ENCODE data around the gene GABBR2.
"Not testable (repeated sequence)": the region's sequence is repeated elsewhere in the genome, so short reads cannot be mapped to it uniquely, and the experiment has no call there.

GABBR2 gene

DNA sequence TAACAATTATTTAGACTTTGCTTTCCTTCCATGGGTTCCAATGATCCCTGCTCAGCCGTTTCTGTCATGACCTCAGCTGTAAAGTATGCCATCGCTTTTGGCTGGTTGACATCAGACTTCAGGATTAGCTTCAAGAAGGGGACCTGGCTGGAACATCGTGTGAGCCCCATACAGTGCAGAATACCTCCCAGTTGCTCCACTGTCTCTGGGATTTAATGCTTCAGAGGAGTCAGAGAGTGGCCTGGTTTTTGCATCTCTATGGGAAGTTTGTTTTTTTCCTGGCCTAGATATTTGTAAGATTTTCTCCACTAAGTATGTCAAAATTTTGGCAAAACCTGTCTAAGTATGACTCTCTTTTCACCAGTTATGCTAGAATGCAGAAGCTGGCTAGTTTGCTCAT, 216.9 kb downstream of the GABBR2 start:
- DNase-seq: no peak

DNA sequence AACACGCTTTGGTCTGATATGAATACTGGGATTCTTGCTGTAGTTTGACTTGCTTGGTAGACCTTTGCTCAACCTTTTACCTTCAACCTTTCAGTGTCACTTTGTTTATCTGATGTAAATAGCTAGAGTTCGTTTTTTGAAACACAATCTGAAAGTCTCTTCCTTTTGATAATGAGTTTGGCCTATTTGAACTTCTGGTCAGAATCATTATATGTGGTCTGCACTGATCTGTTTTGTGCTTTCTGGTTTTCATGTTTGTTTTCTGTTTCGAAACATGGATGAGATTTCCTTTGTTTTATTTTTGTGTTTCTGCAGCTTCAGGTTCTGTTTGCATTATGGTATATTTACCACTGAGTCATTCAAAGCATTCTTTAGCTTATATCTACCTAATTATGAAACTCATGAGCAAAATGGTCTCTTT, 217.5 kb downstream of the GABBR2 start:
- no peak for DNase-seq

DNA sequence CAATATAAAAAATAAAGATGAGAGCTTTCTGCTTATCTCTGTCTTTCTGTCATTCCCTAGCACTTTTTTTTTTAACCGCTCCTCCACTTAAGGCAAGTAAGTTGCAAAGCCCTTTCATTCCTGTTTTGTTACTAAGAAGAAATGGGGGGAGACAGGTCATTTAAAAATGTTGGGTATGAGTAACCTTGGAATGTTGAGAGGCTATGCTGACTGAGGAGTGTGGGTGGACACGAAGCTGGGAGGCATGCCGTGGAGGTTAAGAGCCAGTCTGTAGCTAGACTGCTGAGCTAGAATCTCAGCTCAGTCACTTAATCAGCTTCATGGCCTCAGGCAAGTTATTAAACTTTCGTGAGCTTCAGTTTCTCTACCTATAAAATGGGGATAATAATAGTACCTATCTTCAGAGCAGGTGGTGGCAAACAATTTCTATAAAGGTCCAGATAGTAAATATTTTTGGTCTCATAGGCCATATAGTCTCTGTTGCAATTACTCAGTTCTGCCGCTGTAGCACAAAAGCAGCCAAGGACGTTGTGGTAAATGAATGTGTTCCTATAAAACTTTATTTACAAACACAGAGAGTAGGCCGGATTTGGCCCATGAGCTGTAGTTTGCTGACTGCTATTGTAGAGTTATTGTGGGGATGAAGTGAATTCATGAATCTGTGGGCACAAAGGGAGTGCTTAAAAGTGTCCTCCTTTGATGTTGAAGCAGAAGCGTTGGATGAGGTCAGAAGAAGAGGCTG, 220.0 kb downstream of the GABBR2 start:
- DNase-seq: no peak

DNA sequence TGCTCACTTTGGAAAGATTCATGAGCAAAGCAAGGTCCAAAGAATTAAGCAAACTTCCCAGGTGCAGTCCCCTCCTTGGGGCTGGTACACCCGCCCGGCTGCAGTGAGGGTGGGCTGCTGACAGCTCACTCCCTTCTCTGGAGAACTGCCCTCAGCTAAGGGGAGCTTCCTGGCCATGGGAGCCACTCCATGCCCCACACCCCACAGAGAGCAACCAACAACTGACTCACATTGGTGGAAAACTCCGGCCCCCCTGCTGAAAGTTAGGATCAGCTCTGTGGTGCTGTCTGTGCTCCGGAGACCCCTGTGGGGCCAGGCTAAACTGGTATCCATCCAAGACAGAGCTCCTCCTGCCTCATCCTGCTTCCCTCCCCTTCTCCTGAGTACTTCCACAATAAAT, 223.0 kb downstream of the GABBR2 start:
- no peak for DNase-seq

DNA sequence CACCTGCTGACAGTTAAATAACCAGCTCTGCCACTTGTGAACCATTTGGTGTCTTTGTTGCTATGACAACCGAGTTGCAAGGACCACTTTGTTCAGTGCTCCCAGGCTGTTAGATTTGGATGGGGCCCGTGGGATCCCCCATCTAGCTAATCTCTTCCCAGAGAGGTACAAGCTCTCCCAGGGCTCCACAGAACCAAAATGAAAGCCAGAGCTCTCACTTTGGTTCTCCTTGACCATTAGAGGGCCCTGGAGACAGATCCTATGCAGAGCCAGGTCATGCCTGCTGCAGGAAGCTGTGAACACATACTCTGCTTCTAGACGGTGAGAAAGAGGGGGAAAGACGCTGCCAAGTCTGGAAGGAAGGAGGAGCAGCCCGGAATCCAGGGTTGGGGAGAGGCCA, 224.6 kb downstream of the GABBR2 start:
- DNase-seq: no peak

DNA sequence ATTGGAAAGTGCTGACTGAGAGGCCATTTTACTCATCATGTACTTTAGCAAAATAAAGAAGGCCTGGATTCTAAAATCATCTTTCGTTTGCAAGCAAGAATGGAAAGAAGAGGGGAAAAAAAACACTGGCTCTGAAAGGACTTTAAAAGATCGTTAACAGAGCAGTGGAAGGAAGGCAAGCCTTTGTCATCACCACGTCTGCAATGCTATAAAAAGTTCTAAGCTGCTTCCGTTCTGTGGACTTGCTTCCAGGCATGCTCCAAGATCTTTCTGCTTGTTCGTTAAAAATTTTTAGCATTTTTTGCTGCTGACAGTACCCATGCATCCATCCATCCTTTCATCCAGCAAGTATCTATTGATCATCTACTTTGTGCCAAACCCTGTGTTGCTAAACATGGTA, 226.5 kb downstream of the GABBR2 start:
- DNase-seq: peak in 4 of 58 donors; percentile 8 to 57 (median 10)

DNA sequence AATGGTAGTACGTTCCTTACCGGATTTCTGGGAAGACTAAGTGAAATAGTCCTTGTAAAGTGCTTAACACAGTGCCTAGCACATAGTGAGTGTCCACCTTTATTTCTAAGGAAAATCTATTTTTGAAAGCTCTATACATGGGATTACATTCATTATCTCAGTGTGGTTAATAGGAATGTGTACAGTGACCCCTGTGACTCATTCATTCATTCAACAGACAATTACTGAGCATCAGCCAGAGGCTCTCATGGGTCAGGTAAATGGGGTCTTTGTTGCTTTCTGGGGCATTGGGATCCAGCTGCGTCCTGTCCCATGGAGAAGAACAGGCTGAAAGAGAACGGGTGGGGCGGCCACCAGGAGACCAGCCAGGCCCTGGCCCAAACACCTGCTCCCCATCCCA, 227.1 kb downstream of the GABBR2 start:
- no peak for DNase-seq

DNA sequence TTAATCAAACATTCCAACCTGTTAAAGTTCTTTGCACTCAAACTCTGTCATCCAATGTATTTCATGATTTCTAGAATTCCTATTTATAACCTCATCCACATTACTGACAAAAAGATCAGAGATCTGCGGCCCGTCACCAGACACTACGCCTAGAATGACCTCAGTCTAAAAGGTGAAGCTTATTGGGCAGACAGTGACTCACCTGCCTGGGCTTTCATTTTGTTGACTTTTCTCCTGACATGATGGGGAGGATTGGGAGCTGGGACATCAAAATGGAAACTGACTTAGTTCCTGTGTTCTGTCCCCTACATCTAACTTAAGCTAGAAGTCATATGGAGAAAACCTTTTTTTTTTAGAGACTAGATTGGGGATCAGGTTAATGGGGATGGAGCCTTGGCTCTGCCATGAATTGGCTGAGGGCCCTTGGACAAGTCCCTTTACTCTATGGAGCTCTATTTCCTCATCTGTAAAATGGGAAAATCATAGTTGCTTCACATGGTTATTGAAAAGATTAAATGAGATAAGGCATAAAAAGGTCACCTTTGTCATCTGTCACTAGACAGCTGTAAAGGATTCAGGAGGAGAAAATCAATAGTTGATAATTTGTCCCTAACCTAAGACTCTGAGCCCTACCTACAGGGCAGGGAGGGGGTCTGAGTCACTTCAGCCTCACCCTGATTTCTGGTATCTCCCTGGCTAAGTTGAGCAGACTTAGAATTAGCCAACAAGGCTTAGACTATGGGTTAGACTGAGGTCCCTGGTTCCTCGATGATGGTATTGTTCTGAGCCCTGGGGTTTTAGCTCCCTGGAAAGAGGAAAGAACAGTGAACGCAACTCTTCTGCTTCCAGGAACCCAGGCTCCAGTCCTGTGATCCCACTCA, 228.5 kb downstream of the GABBR2 start:
- no peak for DNase-seq

DNA sequence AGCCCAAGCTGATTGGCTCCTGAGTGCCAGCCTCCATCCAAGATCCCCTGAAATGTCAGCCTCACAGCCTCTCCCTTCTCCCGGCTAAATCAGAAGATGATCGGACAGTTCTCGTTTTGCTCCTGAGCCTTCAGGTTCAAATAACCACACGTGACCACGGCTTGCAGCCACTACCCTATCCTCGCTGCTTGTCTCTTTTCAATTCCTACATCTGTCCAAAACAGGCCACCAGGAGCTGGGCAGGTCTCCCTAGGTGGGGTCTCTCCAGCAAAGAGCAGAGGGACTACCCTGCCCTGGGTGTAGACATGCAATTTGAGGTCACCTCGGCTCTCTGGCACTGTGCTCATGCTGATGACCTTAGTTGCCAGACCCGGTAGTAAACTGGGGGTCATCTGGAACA, 229.3 kb downstream of the GABBR2 start:
- no peak for DNase-seq

DNA sequence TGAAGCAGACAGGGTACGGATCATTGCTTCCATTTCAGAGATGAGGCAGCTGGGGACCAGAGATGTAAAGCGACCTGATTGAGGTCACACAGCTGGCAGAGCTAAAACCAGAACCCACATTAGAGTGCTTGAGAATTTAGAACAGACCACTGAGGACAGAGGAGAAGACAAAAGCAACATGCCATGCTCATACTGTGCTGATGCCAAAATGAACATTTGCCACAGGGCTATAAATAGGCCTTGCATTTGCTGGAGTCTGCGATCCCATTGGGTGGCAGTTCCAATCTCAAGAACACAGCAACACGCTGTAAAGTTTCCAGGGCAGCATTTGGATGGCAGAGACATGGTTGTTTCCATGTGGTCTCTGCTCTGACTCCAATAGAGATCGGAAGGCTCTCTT, 230.9 kb downstream of the GABBR2 start:
- DNase-seq: peak in 34 of 58 donors; percentile 3 to 80 (median 29)

DNA sequence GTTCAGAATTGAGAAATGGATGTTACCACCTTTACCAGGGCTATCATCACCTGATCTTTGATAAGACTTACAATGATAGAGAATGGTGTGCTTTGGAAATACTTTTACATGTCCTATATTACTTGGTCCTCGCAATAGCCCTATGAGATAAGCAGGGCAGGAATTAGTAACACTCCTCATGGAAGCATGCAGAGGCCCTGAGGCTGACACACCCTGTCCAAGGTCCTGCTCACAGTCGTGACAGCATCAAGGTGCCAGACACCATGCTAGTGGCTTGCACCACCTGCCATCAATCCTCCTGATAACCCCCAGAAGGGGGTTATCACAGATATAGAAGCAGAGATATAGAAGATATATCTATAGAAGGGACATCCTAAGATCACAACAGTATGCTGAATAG, 236.5 kb downstream of the GABBR2 start:
- no peak for DNase-seq

DNA sequence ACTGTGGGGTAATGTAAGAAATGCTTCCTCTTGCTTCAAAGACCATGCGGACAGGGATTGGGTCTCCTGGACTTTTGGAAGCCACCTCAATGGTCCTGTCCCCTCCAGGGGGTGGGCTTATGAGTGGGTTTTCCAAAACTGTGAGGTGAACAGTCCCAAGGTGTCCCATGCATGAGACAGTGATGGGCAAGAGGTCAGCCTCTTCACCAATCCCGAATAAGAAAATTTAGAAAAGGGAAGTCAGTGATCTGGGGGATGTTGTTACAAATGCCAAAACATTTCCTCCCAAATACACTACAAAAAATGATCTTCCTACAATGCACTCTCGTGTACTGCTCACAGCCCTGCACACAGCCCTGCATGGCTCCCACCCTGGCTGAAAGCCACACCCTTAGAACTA, 237.6 kb downstream of the GABBR2 start:
- DNase-seq: no peak

DNA sequence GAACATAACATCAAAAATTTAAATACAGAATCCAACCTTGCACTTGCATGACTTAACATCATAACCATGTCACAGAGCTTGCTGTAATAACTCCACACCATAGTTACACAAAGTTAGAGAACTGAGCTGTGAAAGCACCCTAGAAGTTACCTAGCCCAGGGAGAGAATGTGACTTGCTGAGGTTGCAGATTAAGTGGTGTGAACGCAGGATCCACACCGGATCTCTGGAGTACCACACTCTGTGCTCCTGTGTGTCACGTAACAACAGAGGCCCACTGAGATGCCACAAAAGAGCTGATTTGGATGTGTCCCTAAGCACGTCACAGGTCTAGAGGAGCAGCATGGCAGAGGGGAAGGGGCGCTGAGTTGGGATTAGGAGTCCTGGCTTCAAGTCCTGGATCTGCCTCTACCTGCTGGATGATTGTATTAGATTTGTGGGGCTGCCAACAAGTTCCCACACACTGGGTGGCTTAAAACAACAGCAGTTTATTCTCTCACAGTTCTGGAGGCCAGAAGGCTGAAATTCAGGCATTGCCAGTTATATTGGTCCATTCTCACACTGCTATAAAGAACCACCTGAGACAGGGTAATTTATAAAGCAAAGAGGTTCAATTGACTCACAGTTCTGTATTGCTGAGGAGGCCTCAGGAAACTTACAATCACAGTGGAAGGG, 240.0 kb downstream of the GABBR2 start:
- no peak for DNase-seq

DNA sequence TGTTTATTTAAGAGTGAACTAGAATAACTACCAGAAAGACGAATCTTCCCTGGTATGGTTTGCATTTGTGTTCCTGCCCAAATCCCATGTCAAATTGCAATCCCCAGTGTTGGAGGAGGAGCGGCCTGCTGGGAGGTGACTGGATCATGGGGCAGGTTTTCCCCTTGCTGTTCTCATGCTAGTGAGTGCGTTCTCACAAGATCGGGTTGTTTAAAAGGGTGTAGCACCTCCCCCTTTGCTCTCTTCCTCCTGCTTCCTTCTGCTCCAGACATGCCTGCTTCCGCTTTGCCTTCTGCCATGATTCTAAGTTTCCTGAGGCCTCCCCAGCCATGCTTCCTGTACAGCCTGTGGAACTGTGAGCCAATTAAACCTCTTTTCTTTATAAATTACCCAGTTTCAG, 242.9 kb downstream of the GABBR2 start:
- no peak for DNase-seq

DNA sequence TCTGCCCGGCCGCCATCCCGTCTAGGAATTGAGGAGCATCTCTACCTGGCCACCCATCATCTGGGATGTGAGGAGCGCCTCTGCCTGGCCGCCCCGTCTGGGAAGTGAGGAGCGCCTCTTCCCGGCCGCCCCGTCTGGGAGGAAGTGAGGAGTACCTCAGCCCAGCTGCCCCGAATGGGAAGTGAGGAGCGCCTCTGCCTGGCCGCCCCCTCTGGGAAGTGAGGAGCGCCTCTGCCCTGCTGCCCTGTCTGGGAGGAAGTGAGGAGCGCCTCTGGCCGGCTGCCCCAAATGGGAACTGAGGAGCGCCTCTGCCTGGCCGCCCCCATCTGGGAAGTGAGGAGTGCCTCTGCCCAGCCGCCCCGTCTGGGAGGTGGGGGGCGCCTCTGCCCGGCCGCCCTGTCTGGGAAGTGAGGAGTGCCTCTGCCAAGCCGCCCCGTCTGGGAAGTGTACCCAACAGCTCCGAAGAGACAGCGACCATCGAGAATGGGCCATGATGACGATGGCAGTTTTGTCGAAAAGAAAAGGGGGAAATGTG, 244.5 kb downstream of the GABBR2 start:
- DNase-seq: not testable (repeated sequence)

DNA sequence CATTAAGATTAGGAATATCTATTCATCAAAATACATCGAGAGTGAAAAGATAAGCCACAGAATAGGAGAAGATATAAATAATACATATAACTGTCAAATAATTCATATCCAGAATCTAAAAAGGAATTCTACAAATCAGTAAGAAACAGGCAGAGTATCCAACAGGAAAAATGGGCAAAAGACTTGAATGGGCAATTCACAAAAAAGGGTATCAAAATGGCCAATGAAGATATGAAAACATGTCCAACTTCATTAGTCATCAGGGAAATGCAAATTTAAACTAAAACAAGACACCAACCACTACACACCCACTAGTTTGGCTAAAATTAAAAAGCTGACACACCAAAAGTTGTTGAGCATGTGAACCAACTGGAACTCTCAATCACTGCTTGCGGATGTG, 246.4 kb downstream of the GABBR2 start:
- DNase-seq: no peak

DNA sequence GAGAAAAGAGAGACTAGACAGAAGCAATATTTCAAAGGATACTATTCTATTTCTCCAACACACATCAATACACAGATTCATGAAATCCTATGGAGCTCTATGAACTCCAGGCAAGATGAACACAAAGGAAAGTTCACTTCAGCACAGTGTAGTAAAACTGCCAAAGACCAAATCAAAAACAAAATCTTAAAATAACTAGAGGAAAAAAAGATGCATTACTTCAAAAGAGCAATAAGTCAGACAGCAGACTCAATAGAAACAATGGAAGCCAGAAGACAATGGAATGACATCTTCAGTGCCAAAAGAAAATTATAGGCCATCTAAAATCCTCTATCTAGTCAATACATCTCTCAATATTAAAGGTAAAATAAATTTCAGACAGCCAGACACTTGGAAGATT, 248.0 kb downstream of the GABBR2 start:
- DNase-seq: no peak

DNA sequence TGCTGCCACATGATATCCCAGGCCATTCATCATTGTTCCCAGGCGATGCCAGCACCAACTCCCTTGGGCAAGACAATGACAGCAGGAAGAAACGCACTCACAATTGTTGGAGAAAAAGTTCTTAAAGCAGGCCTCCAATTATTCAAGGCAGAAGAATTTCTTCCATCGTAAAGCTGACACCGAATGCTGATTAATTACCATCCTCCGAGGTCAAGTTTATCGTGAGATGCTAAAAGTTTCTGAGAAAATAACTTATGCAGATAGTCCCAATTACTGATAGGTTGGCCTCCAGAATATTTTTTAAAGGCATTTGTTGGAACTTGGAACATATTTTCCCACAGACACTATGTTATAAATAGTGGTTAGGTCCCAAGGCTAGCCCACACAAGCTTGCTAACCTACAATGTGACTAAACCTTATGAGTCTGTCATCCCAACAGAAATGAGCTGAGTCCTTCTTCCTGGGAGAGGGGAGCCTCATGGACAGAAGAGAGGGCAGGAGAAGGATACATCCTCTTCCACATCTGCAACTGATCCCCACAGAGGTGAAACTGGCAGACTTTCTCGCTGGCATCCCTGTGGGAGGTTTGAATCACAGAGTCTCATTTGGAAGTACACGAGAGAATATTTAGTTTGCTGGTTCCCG, 250.9 kb downstream of the GABBR2 start:
- peak in 1 of 58 donors; percentile 9 for DNase-seq

DNA sequence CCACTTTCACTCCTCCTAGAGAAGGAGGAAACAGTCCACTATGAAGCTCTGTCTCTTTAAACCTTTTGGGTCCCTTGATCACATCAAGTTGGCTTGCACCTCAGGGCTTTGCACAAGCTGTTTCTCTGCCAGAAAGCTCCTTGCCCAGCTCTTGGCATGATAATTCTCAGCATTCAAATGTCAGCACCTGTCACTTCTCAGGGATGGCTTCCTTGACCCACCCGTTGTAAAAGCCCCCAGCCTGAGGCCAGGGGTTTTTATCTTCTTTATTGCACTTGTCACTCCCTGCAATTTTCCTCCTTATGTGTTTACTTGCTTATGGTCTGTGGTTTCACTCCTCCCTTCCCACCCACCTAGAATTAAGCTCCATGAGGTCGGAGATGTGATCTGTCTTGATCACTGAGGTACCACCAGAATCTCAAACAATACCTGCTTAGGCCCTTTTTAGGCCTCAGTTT, 252.6 kb downstream of the GABBR2 start:
- no peak for DNase-seq

DNA sequence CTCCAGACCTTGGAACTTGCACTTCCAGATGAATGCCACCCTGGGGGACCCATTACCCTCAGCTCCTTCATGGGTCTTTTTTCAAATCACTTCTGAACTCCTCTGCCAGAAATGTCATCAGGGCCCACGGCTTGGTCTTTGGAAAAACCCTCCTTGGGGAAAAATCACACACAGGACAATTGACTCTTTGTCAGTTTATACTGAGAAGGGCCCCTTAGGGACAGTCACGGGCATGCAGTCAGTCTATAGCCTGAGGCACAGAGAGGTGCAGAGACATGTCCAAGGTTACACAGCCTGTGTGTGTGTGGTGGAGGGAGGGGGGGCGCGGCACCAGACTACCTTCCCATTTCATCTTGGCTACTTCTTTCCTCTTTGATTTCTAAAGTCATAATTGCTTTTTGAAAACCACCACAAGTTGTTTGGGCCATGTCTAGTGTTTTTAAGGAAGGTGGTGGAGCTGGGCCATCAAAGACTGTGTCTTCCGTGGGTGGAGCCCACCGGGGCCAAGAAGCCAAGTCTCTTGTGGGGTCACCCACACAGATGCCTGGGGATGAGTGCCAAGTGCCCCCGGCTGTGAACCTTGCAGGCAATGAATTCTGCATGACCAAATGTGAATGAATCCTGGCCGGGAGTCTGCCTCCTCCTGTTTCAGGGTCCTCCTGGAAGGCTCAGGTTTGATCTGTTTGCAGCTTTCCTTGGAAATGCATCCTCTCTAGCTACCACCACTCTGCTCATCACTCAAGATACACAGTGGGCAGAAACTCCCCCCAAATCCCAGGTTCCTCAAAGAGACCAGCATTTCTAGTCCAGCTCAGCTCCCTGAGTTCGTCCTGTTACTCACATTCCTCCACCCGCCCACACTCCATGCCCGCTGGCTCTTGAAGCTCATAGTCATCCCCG, 253.2 kb downstream of the GABBR2 start:
- peak in 16 of 58 donors; percentile 6 to 66 (median 13) for DNase-seq

All from anterior cingulate cortex (tissue), 58 donors.